Mucosa of stomach (tissue), 1 donor: ENCODE results near the gene CTU1.

ENCODE experiments used
- H3K27me3 ChIP-seq: one replicate; pipeline ENCODE4 v1.7.0; 2013; ENCODE audit warnings: mild to moderate bottlenecking, low read length; ENCODE audit not compliant: control insufficient read depth, insufficient read depth
- H3K36me3 ChIP-seq: one replicate; pipeline ENCODE4 v1.7.0; 2013; ENCODE audit warnings: low read length; ENCODE audit not compliant: control insufficient read depth, insufficient read depth
- H3K4me1 ChIP-seq: one replicate; pipeline ENCODE4 v1.7.0; 2013; ENCODE audit warnings: mild to moderate bottlenecking, low read length; ENCODE audit not compliant: control insufficient read depth, insufficient read depth
- H3K4me3 ChIP-seq: one replicate; pipeline ENCODE4 v1.7.0; 2013; ENCODE audit warnings: low read length
- H3K9ac ChIP-seq: one replicate; pipeline ENCODE4 v1.7.0; 2013; ENCODE audit warnings: mild to moderate bottlenecking, low read length, moderate library complexity
- H3K9me3 ChIP-seq: one replicate; pipeline ENCODE4 v1.7.0; 2013; ENCODE audit warnings: mild to moderate bottlenecking, low read length, moderate library complexity; ENCODE audit not compliant: control insufficient read depth
- donor health status: Pancreatic carcinoma.

CTU1 gene

DNA sequence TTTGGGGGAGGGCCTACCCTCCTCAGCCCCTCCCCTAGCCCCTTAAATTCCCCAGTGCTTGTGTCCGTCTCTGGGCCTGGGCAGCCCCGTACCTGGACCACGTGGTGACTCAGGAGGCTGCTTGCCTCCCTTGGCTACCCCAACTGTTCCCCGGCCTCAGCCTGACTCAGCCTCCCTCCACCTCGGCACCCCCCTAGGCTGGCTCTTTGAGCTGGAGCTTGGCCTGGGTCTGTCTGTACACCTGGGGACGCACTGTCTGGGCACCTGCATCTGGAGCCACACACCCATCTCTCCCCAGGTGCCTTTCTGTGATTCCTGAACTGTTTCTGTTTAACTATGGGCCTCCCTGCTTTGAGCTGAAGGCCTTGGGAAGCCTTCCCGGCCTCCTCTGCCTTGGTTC, 23.7 kb downstream of the CTU1 start:
- no peaks in the 10 kb centered on the region for H3K36me3 ChIP-seq
- no peak overlapping the region for H3K4me3 ChIP-seq
- no peak overlapping the region for H3K9ac ChIP-seq
- H3K9me3 ChIP-seq: no peaks in the 10 kb centered on the region
- H3K27me3 ChIP-seq: peaks cover 17% of the 10 kb centered on the region
- H3K4me1 ChIP-seq: no peaks in the 10 kb centered on the region

DNA sequence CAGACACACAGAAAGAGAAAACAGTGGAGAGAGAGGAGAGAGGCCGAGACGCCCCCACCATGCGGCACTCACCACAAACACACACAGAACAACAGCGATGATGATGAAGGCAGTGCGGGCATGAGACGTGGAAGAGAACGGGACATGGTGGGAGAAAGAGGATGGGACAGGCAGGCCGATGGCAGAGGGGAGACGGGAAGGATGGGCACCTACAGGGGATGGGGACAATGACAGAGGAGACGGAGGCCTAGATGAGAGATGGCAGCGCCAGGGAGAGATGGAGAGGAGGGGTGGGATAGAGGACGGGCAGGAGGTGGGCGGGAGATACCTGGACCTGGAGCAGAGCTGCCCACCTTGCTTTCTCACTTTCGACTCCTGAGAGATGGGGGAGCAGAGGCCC, 24.4 kb downstream of the CTU1 start:
- no peaks in the 10 kb centered on the region for H3K4me1 ChIP-seq
- H3K27me3 ChIP-seq: peaks cover 17% of the 10 kb centered on the region
- H3K36me3 ChIP-seq: no peaks in the 10 kb centered on the region
- H3K4me3 ChIP-seq: no peak overlapping the region
- no peak overlapping the region for H3K9ac ChIP-seq
- H3K9me3 ChIP-seq: no peaks in the 10 kb centered on the region

DNA sequence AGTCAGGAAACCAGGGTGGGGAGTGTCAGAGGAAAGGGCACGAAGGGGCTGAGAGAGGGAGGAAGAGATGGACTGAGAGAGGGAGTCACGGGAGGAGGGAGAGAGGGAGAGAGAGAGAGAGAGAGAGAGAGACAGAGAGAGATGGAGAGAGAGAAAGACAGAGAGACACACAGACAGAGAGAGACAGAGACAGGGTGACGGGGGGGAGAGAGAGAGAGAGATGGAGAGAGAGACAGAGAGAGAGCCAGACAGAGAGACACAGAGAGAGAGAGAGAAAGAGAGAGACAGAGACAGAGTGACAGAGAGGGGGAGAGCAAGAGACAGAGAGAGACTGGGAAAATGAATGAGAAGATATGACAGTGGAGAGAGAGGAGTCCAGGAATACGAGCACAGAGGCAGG, 25.0 kb downstream of the CTU1 start:
- Histone ChIP-seq H3K27me3 (peaks cover 17% of the 10 kb centered on the region), H3K9ac (no peak overlapping the region), H3K36me3 (no peaks in the 10 kb centered on the region), H3K4me3 (no peak overlapping the region), H3K9me3 (no peaks in the 10 kb centered on the region), H3K4me1 (no peaks in the 10 kb centered on the region)

DNA sequence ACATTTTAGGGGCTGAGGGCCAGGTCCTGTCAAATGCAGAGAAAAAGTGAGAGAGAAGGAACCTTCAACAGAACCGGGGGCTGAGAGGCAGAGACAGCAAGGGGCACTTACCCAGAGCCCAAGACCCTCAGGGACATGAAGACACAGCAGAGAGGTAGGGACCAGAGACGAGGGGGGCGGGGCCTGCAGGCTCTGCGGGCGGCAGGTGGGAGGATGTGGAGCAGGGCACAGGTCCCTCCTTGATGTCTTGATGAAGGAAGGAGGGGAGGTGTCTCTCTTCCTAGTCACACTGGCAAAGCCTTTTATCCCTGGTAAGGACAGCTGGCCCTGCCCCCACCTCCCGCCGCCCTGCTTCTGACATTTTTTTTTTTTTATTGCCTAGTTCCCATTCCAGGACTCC, 25.6 kb downstream of the CTU1 start, which contains the start of gene KLK14:
Gene KLK14 (minus strand): TSS at position 277 of the 400 bp plus-strand sequence. CDS start 273 bp downstream, at position 4.
- H3K27me3 ChIP-seq: peaks cover 17% of the 10 kb centered on the region
- no peaks in the 10 kb centered on the region for H3K9me3 ChIP-seq
- H3K4me3 ChIP-seq: no peak within 1 kb of the TSS
- H3K9ac ChIP-seq: no peak within 1 kb of the TSS
- no peaks in the 10 kb centered on the region for H3K4me1 ChIP-seq
- H3K36me3 ChIP-seq: no peaks in the 10 kb centered on the region

DNA sequence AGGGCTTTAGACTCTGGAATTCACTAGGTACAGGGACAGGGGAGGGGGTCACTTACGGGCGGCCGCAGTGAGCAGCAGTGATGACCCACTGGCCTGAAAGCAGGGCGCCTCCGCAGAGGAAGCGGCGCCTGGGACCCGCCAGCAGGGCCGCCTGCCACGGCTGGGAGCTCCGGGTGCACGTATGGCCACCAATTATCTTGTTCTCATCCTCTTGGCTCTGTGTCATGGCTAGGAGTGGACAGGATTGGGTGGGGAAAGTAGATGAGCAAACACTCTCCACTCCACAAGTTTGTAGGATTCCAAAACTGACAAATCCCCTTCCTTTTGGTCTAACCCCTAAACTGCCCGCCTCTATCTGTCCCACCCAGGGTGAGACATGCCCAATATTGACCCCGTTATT, 26.7 kb downstream of the CTU1 start:
- no peaks in the 10 kb centered on the region for H3K9me3 ChIP-seq
- H3K9ac ChIP-seq: no peak overlapping the region
- no peaks in the 10 kb centered on the region for H3K36me3 ChIP-seq
- H3K4me3 ChIP-seq: no peak overlapping the region
- H3K4me1 ChIP-seq: no peaks in the 10 kb centered on the region
- H3K27me3 ChIP-seq: peaks cover 17% of the 10 kb centered on the region

DNA sequence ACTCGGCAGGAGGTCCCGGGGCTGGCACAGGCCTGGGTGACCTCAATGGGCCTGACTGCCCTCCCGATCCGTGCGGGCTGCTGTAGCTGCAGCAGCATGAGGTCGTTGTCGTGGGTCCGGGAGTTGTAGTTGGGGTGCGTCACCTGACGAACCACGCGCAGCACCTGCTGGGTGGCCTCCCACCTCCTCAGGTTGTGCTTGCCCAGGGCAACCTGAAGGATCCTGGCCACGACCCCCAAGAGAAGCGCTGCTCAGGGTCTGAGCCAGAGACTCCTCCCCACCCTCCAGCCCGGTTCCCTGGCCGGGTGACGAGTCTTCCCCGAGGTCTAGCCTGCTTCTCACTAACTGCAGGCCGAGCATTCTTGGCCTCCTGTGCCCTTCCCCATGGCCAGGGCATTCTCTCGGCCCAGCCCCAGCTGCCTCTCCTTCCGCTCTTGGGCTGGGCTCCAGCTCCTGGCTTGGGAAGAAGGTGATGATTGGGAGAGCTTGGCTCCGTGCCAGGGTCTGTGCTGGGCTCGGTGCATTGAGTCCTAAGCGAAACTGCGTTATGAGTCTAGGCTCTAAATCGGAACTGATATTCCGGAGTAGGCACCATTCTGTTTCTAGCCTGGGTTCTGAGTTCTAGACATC, 28.6 kb downstream of the CTU1 start:
- H3K9me3 ChIP-seq: no peaks in the 10 kb centered on the region
- H3K4me1 ChIP-seq: no peaks in the 10 kb centered on the region
- H3K4me3 ChIP-seq: no peak overlapping the region
- H3K27me3 ChIP-seq: peaks cover 17% of the 10 kb centered on the region
- no peaks in the 10 kb centered on the region for H3K36me3 ChIP-seq
- no peak overlapping the region for H3K9ac ChIP-seq

DNA sequence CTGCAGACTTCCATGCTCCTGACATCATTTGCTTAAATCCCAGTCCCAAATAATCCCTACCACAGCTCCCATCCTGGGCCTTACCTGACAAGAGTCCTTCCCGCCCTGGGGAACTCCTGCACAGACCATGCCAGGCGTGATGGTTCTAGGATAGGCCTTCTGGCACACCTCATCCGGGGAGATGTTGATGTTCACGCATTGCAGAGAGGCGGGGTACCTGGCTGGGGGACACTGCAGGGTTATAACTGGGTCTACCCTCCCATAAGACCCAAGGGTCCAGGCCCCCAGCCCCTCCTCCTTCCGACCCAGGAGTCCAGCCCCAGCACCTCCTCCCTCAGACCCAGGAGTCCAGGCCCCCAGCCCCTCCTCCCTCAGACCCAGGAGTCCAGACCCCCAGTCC, 29.5 kb downstream of the CTU1 start:
- Histone ChIP-seq H3K9ac (no peak overlapping the region), H3K36me3 (no peaks in the 10 kb centered on the region), H3K4me1 (no peaks in the 10 kb centered on the region), H3K27me3 (peaks cover 10% of the 10 kb centered on the region), H3K9me3 (no peaks in the 10 kb centered on the region), H3K4me3 (no peak overlapping the region)

DNA sequence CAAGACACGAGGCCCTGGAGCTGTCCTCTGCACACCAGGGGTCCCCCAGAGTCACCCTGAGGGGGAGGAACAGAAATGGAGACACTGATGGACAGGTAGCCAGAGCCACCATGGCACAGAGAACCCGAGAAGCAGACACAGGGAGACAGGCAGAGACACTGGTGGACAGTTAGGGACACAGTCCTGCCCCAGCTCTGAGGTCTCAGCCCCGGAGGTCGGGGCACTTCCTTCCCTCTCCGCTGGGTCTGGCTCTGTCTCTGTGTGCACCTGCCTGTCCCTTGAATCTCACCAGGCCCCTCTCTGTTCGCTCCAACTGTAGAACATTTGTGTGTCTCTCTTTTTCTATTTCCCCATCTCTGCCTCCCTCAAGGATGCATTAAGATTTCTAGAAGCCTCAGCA, 30.1 kb downstream of the CTU1 start:
- Histone ChIP-seq H3K9me3 (no peaks in the 10 kb centered on the region), H3K27me3 (peaks cover 8% of the 10 kb centered on the region), H3K9ac (no peak overlapping the region), H3K36me3 (no peaks in the 10 kb centered on the region), H3K4me1 (no peaks in the 10 kb centered on the region), H3K4me3 (no peak overlapping the region)

DNA sequence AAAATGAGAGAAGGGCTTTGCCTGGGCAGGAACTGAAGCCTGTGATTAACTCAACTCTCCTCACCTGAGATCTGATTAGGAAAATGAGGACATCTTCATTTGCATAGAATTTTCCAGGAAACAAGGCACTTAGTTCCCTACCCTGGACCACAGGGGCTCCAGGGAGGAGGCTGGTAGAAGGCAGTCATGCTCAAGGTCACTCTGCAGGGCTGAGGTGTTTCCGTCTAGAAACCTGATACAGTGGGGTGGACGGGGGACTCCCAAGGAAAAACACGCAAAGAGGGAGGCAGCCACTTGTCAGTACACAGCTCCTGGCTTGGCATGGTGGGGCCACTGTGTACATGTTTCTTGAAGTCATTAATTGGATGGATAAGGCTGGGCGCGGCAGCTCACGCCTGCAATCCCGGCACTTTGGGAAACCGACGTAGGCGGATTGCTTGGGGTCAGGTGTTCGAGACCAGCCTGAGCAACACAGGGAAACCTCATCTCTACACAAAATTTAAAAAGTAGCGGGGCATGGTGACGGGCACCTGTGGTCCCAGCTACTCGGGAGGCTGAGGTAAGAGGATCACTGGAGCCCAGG, 31.5 kb downstream of the CTU1 start:
- Histone ChIP-seq H3K27me3 (no peaks in the 10 kb centered on the region), H3K9me3 (no peaks in the 10 kb centered on the region)

DNA sequence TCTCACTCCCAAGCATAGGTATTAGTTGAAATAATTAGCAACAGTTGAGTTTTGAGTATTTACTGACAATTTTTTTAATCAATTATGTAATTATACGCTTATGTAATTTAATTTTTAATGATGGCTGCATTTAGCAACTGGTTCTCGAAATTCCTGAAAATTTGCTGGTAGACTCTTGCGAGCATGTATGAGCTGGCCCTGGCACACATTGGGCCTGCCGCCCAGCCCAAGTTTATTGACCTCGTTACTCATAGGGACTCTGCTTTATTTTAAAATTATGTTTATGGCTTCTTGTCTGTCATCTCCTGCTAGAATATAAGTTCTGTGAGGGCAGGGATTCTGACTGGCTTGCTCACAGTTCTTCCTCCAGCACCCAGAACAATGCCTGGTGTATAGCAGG, 32.2 kb downstream of the CTU1 start:
- Histone ChIP-seq H3K4me3 (no peak overlapping the region), H3K4me1 (no peaks in the 10 kb centered on the region), H3K9me3 (no peaks in the 10 kb centered on the region), H3K27me3 (no peaks in the 10 kb centered on the region), H3K9ac (no peak overlapping the region), H3K36me3 (no peaks in the 10 kb centered on the region)

More for the DNA sequence above, 31.5 kb downstream of the CTU1 start:
- Histone ChIP-seq H3K4me3 (no peak overlapping the region), H3K4me1 (no peaks in the 10 kb centered on the region), H3K9ac (no peak overlapping the region), H3K36me3 (no peaks in the 10 kb centered on the region)

DNA sequence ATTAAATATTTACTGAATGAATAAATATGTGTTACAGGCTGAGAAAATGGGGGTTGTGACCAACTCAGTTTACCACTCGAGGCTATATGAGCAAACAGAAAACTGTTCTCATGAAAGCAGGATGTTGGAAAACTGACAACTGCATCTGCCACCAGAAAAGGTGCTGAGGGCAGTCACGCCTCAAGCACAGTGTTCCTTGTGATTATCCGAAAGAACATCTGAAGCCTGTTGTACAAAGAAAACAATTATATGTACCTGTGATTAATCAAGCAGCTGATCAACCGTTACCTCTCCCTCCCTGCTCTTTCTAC, 37.2 kb downstream of the CTU1 start:
- Histone ChIP-seq H3K4me1 (no peaks in the 10 kb centered on the region), H3K9ac (no peak overlapping the region), H3K9me3 (no peaks in the 10 kb centered on the region), H3K4me3 (no peak overlapping the region), H3K27me3 (no peaks in the 10 kb centered on the region), H3K36me3 (no peaks in the 10 kb centered on the region)

DNA sequence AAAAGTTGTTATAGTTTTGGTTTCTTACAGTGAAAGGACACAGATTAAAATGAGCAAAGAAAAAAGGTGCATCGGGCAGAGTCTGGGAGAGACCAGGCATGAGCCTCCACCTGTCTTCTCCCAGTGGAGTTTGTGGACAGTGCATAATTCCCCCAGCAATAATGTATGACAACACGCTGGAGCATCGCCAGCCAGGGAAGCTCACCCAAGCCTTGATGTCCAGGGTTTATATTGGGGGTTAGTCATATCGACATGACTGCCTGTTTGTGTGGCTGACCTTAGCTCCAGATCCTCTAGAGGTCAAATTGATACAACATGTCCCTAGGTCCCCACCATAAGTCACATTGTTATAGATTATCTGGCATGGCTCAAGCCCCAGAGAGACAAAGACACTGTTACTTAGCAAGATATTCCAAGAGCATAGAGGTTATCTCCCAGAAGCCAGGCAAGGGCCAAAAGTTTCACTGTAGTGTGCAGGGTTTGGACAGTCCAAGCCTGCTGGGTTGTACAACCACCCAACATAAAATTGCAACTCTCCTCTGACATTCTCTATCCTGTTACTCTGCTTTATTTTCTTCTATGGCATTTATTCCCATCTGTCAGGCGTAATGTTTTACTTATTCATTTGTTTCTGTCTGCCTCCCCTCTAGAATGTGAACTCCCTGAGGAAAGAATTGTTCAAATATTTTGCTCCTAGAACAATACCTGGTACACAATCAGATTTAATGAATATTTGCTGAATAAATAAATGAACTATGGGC, 37.7 kb downstream of the CTU1 start:
- H3K4me1 ChIP-seq: no peaks in the 10 kb centered on the region
- H3K4me3 ChIP-seq: no peak overlapping the region
- H3K9me3 ChIP-seq: no peaks in the 10 kb centered on the region
- no peaks in the 10 kb centered on the region for H3K27me3 ChIP-seq
- H3K36me3 ChIP-seq: no peaks in the 10 kb centered on the region
- H3K9ac ChIP-seq: no peak overlapping the region
